ENCODE data around the gene PTOV1.

- TF ChIP-seq POLR2A (IDR thresholded peaks at IDR 0.05; ENCODE audit: low read depth, low read length): no peak
- no peak for TF ChIP-seq SPI1 (IDR thresholded peaks at IDR 0.05; ENCODE audit: low read depth, low read length)
- no peak for TF ChIP-seq POLR2AphosphoS5 (IDR thresholded peaks at IDR 0.05; ENCODE audit: low read depth, low read length)
- TF ChIP-seq TAF1 (IDR thresholded peaks at IDR 0.05; ENCODE audit: low read depth, low read length): no peak
- no peak for TF ChIP-seq PAX5 (IDR thresholded peaks at IDR 0.05; ENCODE audit: insufficient read depth, low read length, severe bottlenecking)
Measured at GRCh38 chr19:49864890-49865289, 13.9 kb downstream of the PTOV1 start.

Measured in GM12891 (cell line).